ENCODE data around the gene TBC1D22A. TPM values are rescaled to one million over a fixed set of nuclear protein-coding genes. Genes with fewer than 3 reads are reported as not detected.

Gene TBC1D22A
- total RNA-seq, 1 donor from 2014 or later: 23.2 TPM

GRCh38 chr22:47094861-47095330 lies 332.4 kb downstream of the TBC1D22A start:
- Mint-ChIP-seq H3K27me3 (peaks cover 8% of the 10 kb centered on the region), H3K36me3 (ENCODE audit: insufficient read depth) (peaks cover 12% of the 10 kb centered on the region), H3K4me1 (ENCODE audit: low read depth) (peaks cover 27% of the 10 kb centered on the region), H3K4me3 (ENCODE audit: low read depth) (no peak overlapping the region), H3K27ac (no peak overlapping the region), H3K9me3 (ENCODE audit: low read depth) (peaks cover 15% of the 10 kb centered on the region)
- DNase-seq (ENCODE audit: low spot score, unreplicated experiment): no peak
- no peak for TF ChIP-seq CTCF (IDR thresholded peaks at IDR 0.05; ENCODE audit: unreplicated experiment)

- Mint-ChIP-seq H3K27me3 (peaks cover 8% of the 10 kb centered on the region), H3K9me3 (ENCODE audit: low read depth) (peaks cover 15% of the 10 kb centered on the region), H3K4me1 (ENCODE audit: low read depth) (peaks cover 27% of the 10 kb centered on the region), H3K4me3 (ENCODE audit: low read depth) (no peak overlapping the region), H3K27ac (no peak overlapping the region), H3K36me3 (ENCODE audit: insufficient read depth) (peaks cover 12% of the 10 kb centered on the region)
- no peak for DNase-seq (ENCODE audit: low spot score, unreplicated experiment)
- no peak for TF ChIP-seq CTCF (IDR thresholded peaks at IDR 0.05; ENCODE audit: unreplicated experiment)
Observed at GRCh38 chr22:47095395-47096122, 333.1 kb downstream of the TBC1D22A start.

- Mint-ChIP-seq H3K36me3 (ENCODE audit: insufficient read depth) (peaks cover 7% of the 10 kb centered on the region), H3K27ac (no peak overlapping the region), H3K4me1 (ENCODE audit: low read depth) (peaks cover 39% of the 10 kb centered on the region), H3K9me3 (ENCODE audit: low read depth) (peaks cover 14% of the 10 kb centered on the region), H3K27me3 (no peaks in the 10 kb centered on the region), H3K4me3 (ENCODE audit: low read depth) (no peak overlapping the region)
- DNase-seq (ENCODE audit: low spot score, unreplicated experiment): no peak
- no peak for TF ChIP-seq CTCF (IDR thresholded peaks at IDR 0.05; ENCODE audit: unreplicated experiment)
Observed at GRCh38 chr22:47098121-47098520, 335.7 kb downstream of the TBC1D22A start.

GRCh38 chr22:47098554-47098953 lies 336.1 kb downstream of the TBC1D22A start:
- Mint-ChIP-seq H3K4me1 (ENCODE audit: low read depth) (peaks cover 42% of the 10 kb centered on the region), H3K27ac (no peak overlapping the region), H3K9me3 (ENCODE audit: low read depth) (peaks cover 14% of the 10 kb centered on the region), H3K27me3 (no peaks in the 10 kb centered on the region), H3K4me3 (ENCODE audit: low read depth) (no peak overlapping the region), H3K36me3 (ENCODE audit: insufficient read depth) (peaks cover 7% of the 10 kb centered on the region)
- no peak for DNase-seq (ENCODE audit: low spot score, unreplicated experiment)
- no peak for TF ChIP-seq CTCF (IDR thresholded peaks at IDR 0.05; ENCODE audit: unreplicated experiment)

GRCh38 chr22:47100019-47100418 lies 337.6 kb downstream of the TBC1D22A start:
- H3K27me3 Mint-ChIP-seq: no peaks in the 10 kb centered on the region
- peaks cover 2% of the 10 kb centered on the region for H3K36me3 Mint-ChIP-seq (ENCODE audit: insufficient read depth)
- H3K4me3 Mint-ChIP-seq (ENCODE audit: low read depth): no peak overlapping the region
- no peak for DNase-seq (ENCODE audit: low spot score, unreplicated experiment)
- H3K9me3 Mint-ChIP-seq (ENCODE audit: low read depth): peaks cover 6% of the 10 kb centered on the region
- H3K4me1 Mint-ChIP-seq (ENCODE audit: low read depth): peaks cover 45% of the 10 kb centered on the region
- TF ChIP-seq CTCF (IDR thresholded peaks at IDR 0.05; ENCODE audit: unreplicated experiment): no peak
- H3K27ac Mint-ChIP-seq: peak overlapping the region; percentile 82

Data from progenitor cell of endocrine pancreas (in vitro differentiated cells).